Measurements from ENCODE around the gene CD53. TPM values are rescaled to one million over a fixed set of nuclear protein-coding genes. Genes with fewer than 3 reads are reported as not detected.

The CD53 gene
- polyA plus RNA-seq, 3 donors: 826 to 1,222 (median 1,107) TPM

DNA sequence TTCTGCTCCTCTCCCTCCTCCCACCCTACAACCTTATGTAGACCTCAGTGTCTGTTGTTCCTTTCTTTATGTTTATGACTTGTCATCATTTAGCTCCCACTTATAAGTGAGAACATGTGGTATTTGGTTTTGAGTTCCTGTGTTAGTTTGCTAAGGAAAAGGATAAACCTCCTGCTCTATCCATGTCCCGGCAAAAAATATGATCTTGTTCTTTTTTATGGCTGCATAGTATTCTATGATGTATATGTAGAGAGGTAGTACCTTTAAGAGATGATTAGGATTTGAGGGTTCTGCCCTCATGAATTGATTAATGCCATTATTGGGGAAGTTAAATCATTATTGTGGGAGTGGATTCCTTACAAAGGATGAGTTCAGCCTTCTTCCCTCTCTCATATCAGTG is 49.0 kb downstream of the CD53 start:
- H3K27me3 ChIP-seq (ENCODE audit: control insufficient read depth in 2 of 2, insufficient read depth in 2 of 2, low read length in 2 of 2): no peaks in the 10 kb centered on the region
- no peak overlapping the region for H2AFZ ChIP-seq (ENCODE audit: insufficient read depth, low read depth, low read length, poor library complexity, severe bottlenecking)
- no peaks in the 10 kb centered on the region for H3K79me2 ChIP-seq (ENCODE audit: insufficient read depth, low read length)
- no peak overlapping the region for H3K27ac ChIP-seq (ENCODE audit: low read depth in 1 of 2, low read length in 2 of 2)
- TF ChIP-seq, protein P1, sequence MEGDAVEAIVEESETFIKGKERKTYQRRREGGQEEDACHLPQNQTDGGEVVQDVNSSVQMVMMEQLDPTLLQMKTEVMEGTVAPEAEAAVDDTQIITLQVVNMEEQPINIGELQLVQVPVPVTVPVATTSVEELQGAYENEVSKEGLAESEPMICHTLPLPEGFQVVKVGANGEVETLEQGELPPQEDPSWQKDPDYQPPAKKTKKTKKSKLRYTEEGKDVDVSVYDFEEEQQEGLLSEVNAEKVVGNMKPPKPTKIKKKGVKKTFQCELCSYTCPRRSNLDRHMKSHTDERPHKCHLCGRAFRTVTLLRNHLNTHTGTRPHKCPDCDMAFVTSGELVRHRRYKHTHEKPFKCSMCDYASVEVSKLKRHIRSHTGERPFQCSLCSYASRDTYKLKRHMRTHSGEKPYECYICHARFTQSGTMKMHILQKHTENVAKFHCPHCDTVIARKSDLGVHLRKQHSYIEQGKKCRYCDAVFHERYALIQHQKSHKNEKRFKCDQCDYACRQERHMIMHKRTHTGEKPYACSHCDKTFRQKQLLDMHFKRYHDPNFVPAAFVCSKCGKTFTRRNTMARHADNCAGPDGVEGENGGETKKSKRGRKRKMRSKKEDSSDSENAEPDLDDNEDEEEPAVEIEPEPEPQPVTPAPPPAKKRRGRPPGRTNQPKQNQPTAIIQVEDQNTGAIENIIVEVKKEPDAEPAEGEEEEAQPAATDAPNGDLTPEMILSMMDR (IDR thresholded peaks at IDR 0.05): no peak
- H3K9ac ChIP-seq (ENCODE audit: insufficient read depth, low read length, poor library complexity, severe bottlenecking): no peak overlapping the region
- Mint-ChIP-seq H3K27ac (no peak overlapping the region), H3K4me1 (peaks cover 3% of the 10 kb centered on the region), H3K9me3 (peaks cover 2 to 9% (median 3%) of the 10 kb centered on the region in 7 donors), H3K27me3 (ENCODE audit: low read depth in 3 of 3) (peaks cover 0 to 3% (median 0%) of the 10 kb centered on the region in 3 donors), H3K36me3 (peaks cover 0 to 2% of the 10 kb centered on the region in 2 donors), H3K4me3 (no peak overlapping the region)
- no peak overlapping the region for H3K4me3 ChIP-seq (replicated peaks in 1 of 3; ENCODE audit: low read depth in 2 of 3, low read length in 3 of 3)
- DNase-seq: no peak
- H3K4me2 ChIP-seq (replicated peaks; ENCODE audit: extremely low read depth, low read length, poor library complexity, severe bottlenecking): no peak overlapping the region
- no peaks in the 10 kb centered on the region for H3K9me3 ChIP-seq (replicated peaks in 1 of 2; ENCODE audit: control insufficient read depth in 1 of 2, insufficient read depth in 1 of 2, low read length in 2 of 2)
- H3K4me1 ChIP-seq (ENCODE audit: control insufficient read depth in 1 of 2, insufficient read depth in 2 of 2, low read length in 2 of 2): peaks cover 3% of the 10 kb centered on the region in 2 donors
- intact Hi-C loops (cut with micrococcal nuclease): no loop called here
- H4K20me1 ChIP-seq (ENCODE audit: insufficient read depth, low read length): no peaks in the 10 kb centered on the region
- 100% methylated on average over 1 of the region's 1 CpG for WGBS (ENCODE audit: insufficient coverage)
- no peaks in the 10 kb centered on the region for H3K36me3 ChIP-seq (replicated peaks in 1 of 2; ENCODE audit: control insufficient read depth in 1 of 2, insufficient read depth in 2 of 2, low read length in 2 of 2)

DNA sequence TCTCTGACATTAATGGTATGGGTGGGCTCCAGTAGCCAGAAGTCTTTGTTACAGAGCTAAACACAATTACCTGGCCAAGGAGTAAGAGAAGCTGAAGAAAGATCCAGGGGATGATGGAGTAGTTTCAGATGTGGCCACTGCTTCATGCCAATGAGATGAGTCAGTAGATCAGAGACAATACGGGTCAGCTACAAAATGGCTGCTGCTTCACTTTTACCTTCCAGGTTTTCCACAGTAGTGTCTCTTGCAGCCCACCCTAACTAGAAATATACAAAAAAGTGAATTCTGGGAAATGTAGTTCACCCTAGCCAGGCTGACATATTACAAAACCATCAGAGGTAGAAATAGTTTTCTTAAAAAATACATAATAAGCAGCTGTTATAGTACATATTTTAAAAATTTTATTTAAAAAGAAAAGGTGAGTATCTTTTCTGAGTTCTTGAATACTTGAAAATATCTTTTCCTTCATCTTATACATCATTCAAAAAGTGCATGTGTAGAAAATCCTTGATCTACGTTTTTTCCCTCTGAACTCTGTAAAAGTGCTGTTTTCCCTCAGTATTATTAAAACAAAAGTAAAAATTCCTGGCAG is 54.6 kb downstream of the CD53 start:
- Histone ChIP-seq H2AFZ (ENCODE audit: insufficient read depth, low read depth, low read length, poor library complexity, severe bottlenecking) (no peak overlapping the region), H3K79me2 (ENCODE audit: insufficient read depth, low read length) (no peaks in the 10 kb centered on the region), H3K9me3 (replicated peaks in 1 of 2; ENCODE audit: control insufficient read depth in 1 of 2, insufficient read depth in 1 of 2, low read length in 2 of 2) (no peaks in the 10 kb centered on the region), H3K36me3 (replicated peaks in 1 of 2; ENCODE audit: control insufficient read depth in 1 of 2, insufficient read depth in 2 of 2, low read length in 2 of 2) (no peaks in the 10 kb centered on the region), H3K4me3 (replicated peaks in 1 of 3; ENCODE audit: low read depth in 2 of 3, low read length in 3 of 3) (no peak overlapping the region), H3K27ac (ENCODE audit: low read depth in 1 of 2, low read length in 2 of 2) (no peak overlapping the region), H3K27me3 (ENCODE audit: control insufficient read depth in 2 of 2, insufficient read depth in 2 of 2, low read length in 2 of 2) (no peaks in the 10 kb centered on the region), H3K4me1 (ENCODE audit: control insufficient read depth in 1 of 2, insufficient read depth in 2 of 2, low read length in 2 of 2) (no peaks in the 10 kb centered on the region), H4K20me1 (ENCODE audit: insufficient read depth, low read length) (no peaks in the 10 kb centered on the region), H3K4me2 (replicated peaks; ENCODE audit: extremely low read depth, low read length, poor library complexity, severe bottlenecking) (no peak overlapping the region), H3K9ac (ENCODE audit: insufficient read depth, low read length, poor library complexity, severe bottlenecking) (no peak overlapping the region)
- H3K36me3 Mint-ChIP-seq: peaks cover 0 to 3% of the 10 kb centered on the region in 2 donors
- H3K4me1 Mint-ChIP-seq: peaks cover 8% of the 10 kb centered on the region
- H3K27me3 Mint-ChIP-seq (ENCODE audit: low read depth in 3 of 3): peaks cover 0 to 2% (median 0%) of the 10 kb centered on the region in 3 donors
- H3K4me3 Mint-ChIP-seq: no peak overlapping the region
- no peak overlapping the region for H3K27ac Mint-ChIP-seq
- no peak for DNase-seq
- no CpG with 5 or more reads among the region's 2 CpGs for WGBS (ENCODE audit: insufficient coverage)
- peaks cover 3 to 22% (median 4%) of the 10 kb centered on the region in 7 donors for H3K9me3 Mint-ChIP-seq
- intact Hi-C loops (cut with micrococcal nuclease): no loop called here
- TF ChIP-seq, protein P1 (IDR thresholded peaks at IDR 0.05): no peak
